ENCODE data around the gene GLRA2. TPM values are rescaled to one million over a fixed set of nuclear protein-coding genes. Genes with fewer than 3 reads are reported as not detected.

The GLRA2 gene
- total and polyA plus RNA-seq, 2 of the 13 experiments (the other 11 are each of a cell fraction or from before 2014, with no cell fraction given) = not detected

- no peak for ATAC-seq
- no peak overlapping the region for H3K9ac ChIP-seq (ENCODE audit: insufficient read depth, low read depth, low read length)
- no peak overlapping the region for H3K27ac ChIP-seq (ENCODE audit: extremely low read length, insufficient read depth, low read length)
- FAIRE-seq = no peak
- intact Hi-C loops (cut with micrococcal nuclease; ENCODE audit: unreplicated experiment) = no loop called here
- ChIA-PET POLR2A (no interaction called here), CTCF (ENCODE audit: low intra/inter-chr PET ratio, low total read pairs) (no interaction called here)
- H3K4me2 ChIP-seq (ENCODE audit: low read depth, low read length) = no peak overlapping the region
- no peaks in the 10 kb centered on the region for H3K79me2 ChIP-seq (ENCODE audit: insufficient read depth, low read length)
- WGBS (ENCODE audit: low lambda C conversion rate) = 74% methylated on average over 7 of the region's 7 CpGs
- H3K4me3 ChIP-seq (replicated peaks in 1 of 3; ENCODE audit: insufficient read depth in 1 of 3, low read depth in 2 of 3, low read length in 3 of 3) = no peak overlapping the region
- in situ Hi-C loops (cut with HindIII; ENCODE audit: extremely low pct_ligation_motif_present, low pct_unique_long_range_greater_than_20kb) = no loop called here
- no peak overlapping the region for H2AFZ ChIP-seq (ENCODE audit: low read length)
- H3K4me1 ChIP-seq (ENCODE audit: insufficient read depth, low read length) = no peaks in the 10 kb centered on the region
- no peaks in the 10 kb centered on the region for H3K36me3 ChIP-seq (replicated peaks in 1 of 2; ENCODE audit: control insufficient read depth in 1 of 2, insufficient read depth in 2 of 2, low read length in 2 of 2)
- H3K27me3 ChIP-seq (ENCODE audit: control insufficient read depth in 1 of 2, insufficient read depth in 2 of 2, low read length in 2 of 2) = no peaks in the 10 kb centered on the region
- no peak for TF ChIP-seq STAT5B (CRISPR knock-in tag; IDR thresholded peaks at IDR 0.05)
- no peak for TF ChIP-seq HNF4A (CRISPR knock-in tag; IDR thresholded peaks at IDR 0.05)
- TF ChIP-seq RXRB (CRISPR knock-in tag; IDR thresholded peaks at IDR 0.05; ENCODE audit: borderline replicate concordance) = no peak
- TF ChIP-seq HNF1A (IDR thresholded peaks at IDR 0.05; ENCODE audit: low read depth) = no peak
- no peak for TF ChIP-seq HNF1A (CRISPR knock-in tag; IDR thresholded peaks at IDR 0.05; ENCODE audit: borderline replicate concordance)
- no peak for TF ChIP-seq ZNF282 (IDR thresholded peaks at IDR 0.05; ENCODE audit: partially characterized antibody)
- TF ChIP-seq ZFY (CRISPR knock-in tag; IDR thresholded peaks at IDR 0.05) = no peak
- no peak for TF ChIP-seq ZFP36L1 (CRISPR knock-in tag; IDR thresholded peaks at IDR 0.05)
- no peak for TF ChIP-seq NAIF1 (CRISPR knock-in tag; IDR thresholded peaks at IDR 0.05; ENCODE audit: borderline replicate concordance)
- TF ChIP-seq ZNF652 (CRISPR knock-in tag; IDR thresholded peaks at IDR 0.05; ENCODE audit: borderline replicate concordance, low read depth) = no peak
- DNase-seq (ENCODE audit: low spot score) = no peak
- H4K20me1 ChIP-seq (ENCODE audit: insufficient read depth, low read length) = no peaks in the 10 kb centered on the region
- H3K9me3 ChIP-seq (ENCODE audit: low read length) = no peaks in the 10 kb centered on the region
- no TSS peak for BruUV-seq (replicated peaks)
These were observed 61.5 kb downstream of the GLRA2 start for GRCh38 chrX:14590693-14591424.
